HG02678 (cell line): ENCODE measurements around the gene DYNC1H1.
"Not testable (repeated sequence)": the region's sequence is repeated elsewhere in the genome, so short reads cannot be mapped to it uniquely, and the experiment has no call there.

Source experiments
- ATAC-seq: cut with Tn5 transposase; IDR thresholded peaks from one replicate; pipeline ENCODE4 v1.9.1; 2021; ENCODE audit warnings: mild to moderate bottlenecking, moderate library complexity; ENCODE audit not compliant: unreplicated experiment

Gene DYNC1H1

DNA sequence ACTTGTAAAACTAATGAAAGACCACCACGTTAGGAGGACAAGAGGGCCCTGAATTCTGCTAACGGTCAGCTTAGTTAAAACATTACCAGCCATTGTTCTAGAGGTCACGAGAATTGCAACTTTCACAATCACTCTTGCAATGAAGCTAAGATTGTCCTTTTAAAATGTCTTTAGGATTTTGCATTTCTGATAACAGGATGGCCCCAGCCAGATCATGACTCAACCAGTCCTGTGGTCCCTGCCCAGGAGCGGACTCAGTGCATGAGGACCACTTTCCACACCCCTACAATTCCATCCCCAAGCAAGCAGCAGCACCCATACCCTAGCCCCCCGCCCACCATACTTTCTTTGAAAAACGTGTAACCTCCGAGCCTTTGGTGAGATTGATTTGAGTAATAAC lies 93.8 kb downstream of the DYNC1H1 start:
- ATAC-seq: no peak

DNA sequence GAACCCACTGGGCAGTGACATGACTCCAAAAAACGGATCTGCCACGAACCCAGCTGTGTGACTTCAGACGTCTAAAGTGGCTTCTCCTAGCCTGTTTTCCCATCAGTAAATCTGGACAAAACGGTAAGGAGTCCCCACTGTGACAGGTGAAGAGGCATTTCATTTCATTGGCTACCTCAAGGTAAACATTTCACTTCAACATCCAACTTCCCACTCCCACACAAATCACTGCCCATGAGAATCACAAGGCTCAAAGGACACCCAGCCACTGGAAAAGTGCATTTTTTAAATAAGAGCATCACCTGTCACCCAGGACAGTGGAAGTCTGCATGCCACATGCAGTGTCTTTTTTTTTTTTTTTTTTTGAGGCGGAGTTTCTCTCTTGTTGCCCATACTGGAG lies 94.6 kb downstream of the DYNC1H1 start:
- no peak for ATAC-seq

DNA sequence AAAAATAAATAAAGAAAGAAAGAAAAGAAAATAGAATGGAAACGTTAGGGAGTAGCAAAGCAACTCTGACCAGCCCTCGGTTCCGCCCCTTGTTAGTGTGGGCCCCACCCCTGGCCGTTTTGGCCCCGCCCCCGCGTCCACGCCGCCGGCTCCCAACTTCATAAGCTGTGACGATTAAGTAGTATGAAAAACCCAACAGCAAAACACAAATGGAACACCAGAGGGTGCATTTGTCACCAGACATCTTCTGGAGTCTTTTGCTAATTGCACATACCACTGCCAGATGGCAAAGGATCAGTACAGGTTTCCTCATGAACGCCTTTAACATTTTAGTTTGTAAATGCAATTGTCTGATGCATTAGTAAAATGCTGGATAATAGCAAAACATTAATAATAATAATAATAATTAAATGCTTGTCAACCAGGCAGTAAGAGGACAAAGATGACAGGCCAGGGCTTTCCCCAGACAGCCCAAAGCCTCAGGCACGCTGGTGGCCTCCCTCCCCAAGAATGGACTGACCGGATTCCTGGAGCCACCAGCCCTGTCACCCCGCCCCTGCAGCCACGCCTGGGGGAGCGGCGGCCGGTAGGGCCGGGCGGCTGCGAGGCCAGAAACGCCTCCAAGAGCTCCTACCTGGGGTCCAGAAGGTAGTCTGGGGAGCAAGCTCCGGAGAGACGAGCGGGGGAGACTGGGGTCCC lies 98.9 kb downstream of the DYNC1H1 start:
- ATAC-seq: no peak

GRCh38 chr14:102063808-102064429 lies 99.5 kb downstream of the DYNC1H1 start:
- no peak for ATAC-seq

- not testable (repeated sequence) for ATAC-seq
Observed at GRCh38 chr14:102064590-102064989, 100.2 kb downstream of the DYNC1H1 start.

- ATAC-seq: no peak
Observed at GRCh38 chr14:102066041-102066451, 101.7 kb downstream of the DYNC1H1 start.

- no peak for ATAC-seq
Observed at GRCh38 chr14:102071283-102071998, 107.1 kb downstream of the DYNC1H1 start.

- no peak for ATAC-seq
Observed at GRCh38 chr14:102074415-102074964, 110.1 kb downstream of the DYNC1H1 start.

DNA sequence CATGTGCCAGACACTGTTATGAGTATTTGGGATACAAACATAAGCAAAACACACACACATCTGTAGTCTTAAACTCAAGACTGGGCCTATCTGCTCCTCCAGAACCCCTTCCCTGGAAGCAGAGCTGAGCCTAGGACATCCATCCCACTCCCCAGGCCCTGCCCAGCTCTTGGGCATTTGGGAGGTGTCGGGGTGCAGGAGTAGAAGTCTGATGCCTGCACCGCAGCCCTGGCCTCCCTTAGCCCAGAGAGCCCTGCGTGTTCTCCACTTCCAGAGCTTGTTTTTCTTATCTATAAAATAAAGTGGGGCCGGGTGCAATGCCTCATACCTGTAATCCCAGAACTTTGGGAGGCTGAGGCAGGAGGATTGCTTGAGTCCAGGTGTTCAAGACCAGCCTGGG lies 110.8 kb downstream of the DYNC1H1 start:
- no peak for ATAC-seq

GRCh38 chr14:102077382-102077709 lies 113.0 kb downstream of the DYNC1H1 start:
- no peak for ATAC-seq

GRCh38 chr14:102078361-102078791 lies 114.0 kb downstream of the DYNC1H1 start:
- ATAC-seq: not testable (repeated sequence)

- no peak for ATAC-seq
Observed at GRCh38 chr14:102078831-102079699, 114.7 kb downstream of the DYNC1H1 start.

GRCh38 chr14:102079700-102079979 lies 115.3 kb downstream of the DYNC1H1 start:
- ATAC-seq: no peak

GRCh38 chr14:102080183-102081080 lies 116.1 kb downstream of the DYNC1H1 start:
- ATAC-seq: no peak

DNA sequence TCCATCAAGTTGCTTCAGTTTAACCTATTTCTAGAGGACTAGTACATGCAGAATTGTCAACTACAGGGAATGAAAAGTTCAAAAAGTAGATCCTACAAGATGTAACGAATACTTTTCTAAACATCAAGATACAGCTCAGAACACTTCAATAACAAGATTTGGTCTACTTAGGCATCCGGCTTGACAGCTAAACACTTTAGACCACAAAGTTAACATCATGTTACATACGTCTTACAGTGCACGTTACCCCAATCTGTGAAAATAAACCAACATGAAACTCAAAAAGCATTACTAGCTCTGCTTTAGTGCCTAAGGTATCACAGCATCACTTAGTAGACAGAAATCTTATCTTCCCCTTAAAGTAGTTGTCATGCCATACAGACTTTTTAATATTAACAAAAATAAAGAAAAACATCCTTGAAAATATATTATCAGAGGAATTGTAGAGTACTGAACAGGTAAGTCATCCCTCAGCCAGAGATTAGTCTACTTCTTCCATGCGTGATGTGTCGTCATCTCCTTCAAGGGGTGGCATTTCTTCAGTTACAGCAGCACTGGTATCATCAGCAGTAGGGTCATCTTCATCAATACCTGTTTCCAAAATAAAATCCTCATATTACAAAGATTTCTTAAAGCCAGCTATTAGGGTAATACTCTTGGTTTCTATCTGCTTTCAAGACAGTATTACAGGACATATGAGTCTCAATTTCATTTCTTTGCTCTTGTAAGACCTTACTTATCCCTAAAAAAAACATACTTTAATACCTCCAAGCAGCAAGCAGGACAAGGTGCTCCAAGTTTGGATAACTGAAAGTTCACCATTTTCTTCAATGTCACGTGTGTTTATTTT lies 117.1 kb downstream of the DYNC1H1 start:
- ATAC-seq: no peak

- ATAC-seq: not testable (repeated sequence)
Observed at GRCh38 chr14:102084522-102084921, 120.1 kb downstream of the DYNC1H1 start.

DNA sequence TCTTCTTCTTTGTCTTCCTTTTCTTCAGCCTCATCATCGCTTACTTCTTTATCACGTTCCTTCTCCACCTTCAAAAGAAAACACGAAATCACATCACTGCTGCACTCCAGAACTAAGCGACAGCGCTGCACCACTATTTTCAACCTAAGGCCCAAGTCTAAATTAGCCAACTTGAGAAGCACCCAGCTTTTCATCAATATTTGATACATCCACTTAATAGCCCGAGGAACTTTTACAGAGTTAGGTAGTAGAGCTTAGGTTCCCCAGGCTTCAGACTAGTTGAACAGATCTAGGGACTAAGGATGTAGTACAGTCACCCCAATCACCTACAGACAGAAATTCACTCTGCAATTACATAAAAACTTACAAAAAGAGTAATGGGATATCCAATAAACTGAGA lies 120.6 kb downstream of the DYNC1H1 start:
- ATAC-seq: no peak

DNA sequence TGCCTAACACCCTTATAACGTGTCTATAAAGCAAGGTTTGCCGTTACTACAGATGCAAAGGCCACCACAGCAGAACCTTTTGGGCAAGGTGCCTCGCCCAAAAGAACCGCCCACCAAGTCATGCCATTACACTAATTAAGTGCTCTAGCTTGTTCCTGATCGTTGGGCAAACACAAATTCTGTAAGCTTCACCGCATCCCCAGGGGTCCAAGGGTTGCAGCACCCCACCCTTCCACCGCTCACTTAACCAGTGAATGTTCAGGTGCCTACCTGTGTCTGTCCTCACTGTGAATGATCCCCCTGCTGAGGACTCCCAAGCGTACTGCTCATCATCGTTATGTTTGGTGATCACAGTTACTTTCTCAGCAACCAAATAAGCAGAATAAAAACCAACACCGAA lies 121.1 kb downstream of the DYNC1H1 start:
- ATAC-seq: no peak
